HEK293T (cell line): ENCODE measurements around the gene FILIP1.

Experiments
- CTCF ChIA-PET: fragments of 350-600 bp; formaldehyde crosslinking; extraction: SDS; loops from one replicate; lab custom pipeline; 2021; ENCODE audit warnings: antibody characterized with exemption, inconsistent platforms; lab: Yijun Ruan, JAX
- POLR2A ChIA-PET: fragments of 350-600 bp; formaldehyde crosslinking; extraction: SDS; loops from one replicate; lab custom pipeline; 2020; ENCODE audit warnings: antibody characterized with exemption, inconsistent platforms; lab: Yijun Ruan, JAX
- DNase-seq: peaks from one replicate; pipeline ENCODE4 v3.0.0; 2012; ENCODE audit warnings: mixed read lengths; ENCODE audit errors: extremely low spot score
- ARNT ChIP-seq: fragments of 450-650 bp; IDR thresholded peaks from 2 replicates; pipeline ENCODE4 v1.6.1; 2017; ENCODE audit warnings: mild to moderate bottlenecking
- BHLHE40 ChIP-seq: fragments of 450-650 bp; IDR thresholded peaks from 2 replicates; pipeline ENCODE4 v1.6.1; 2016; ENCODE audit warnings: mild to moderate bottlenecking, moderate library complexity, borderline replicate concordance
- CTBP1 ChIP-seq: fragments of 450-650 bp; IDR thresholded peaks from 2 replicates; pipeline ENCODE4 v1.6.1; 2016; ENCODE audit warnings: borderline replicate concordance
- ELF4 ChIP-seq: fragments of 450-650 bp; IDR thresholded peaks from 2 replicates; pipeline ENCODE4 v1.6.1; 2017; ENCODE audit warnings: antibody characterized with exemption
- FOXA1 ChIP-seq: fragments of 450-650 bp; IDR thresholded peaks from 2 replicates; pipeline ENCODE4 v1.6.1; 2016; ENCODE audit warnings: mild to moderate bottlenecking
- FOXK2 ChIP-seq: fragments of 450-650 bp; IDR thresholded peaks from 2 replicates; pipeline ENCODE4 v1.6.1; 2016; ENCODE audit warnings: mild to moderate bottlenecking
- FOXM1 ChIP-seq: fragments of 450-650 bp; IDR thresholded peaks from 2 replicates; pipeline ENCODE4 v1.6.1; 2017; ENCODE audit warnings: mild to moderate bottlenecking, borderline replicate concordance
- HDGF ChIP-seq: fragments of 450-650 bp; IDR thresholded peaks from 2 replicates; pipeline ENCODE4 v1.6.1; 2017; ENCODE audit warnings: antibody characterized with exemption, borderline replicate concordance
- L3MBTL2 ChIP-seq: fragments of 450-650 bp; conservative IDR thresholded peaks from 2 replicates; pipeline ENCODE4 v1.6.1; 2016; ENCODE audit warnings: mild to moderate bottlenecking
- LEF1 ChIP-seq: fragments of 450-650 bp; IDR thresholded peaks from 2 replicates; pipeline ENCODE4 v1.6.1; 2017; ENCODE audit warnings: mild to moderate bottlenecking, borderline replicate concordance
- NFRKB ChIP-seq: fragments of 450-650 bp; IDR thresholded peaks from 2 replicates; pipeline ENCODE4 v1.6.1; 2016; ENCODE audit warnings: mild to moderate bottlenecking, moderate library complexity
- PKNOX1 ChIP-seq: fragments of 450-650 bp; IDR thresholded peaks from 2 replicates; pipeline ENCODE4 v1.6.1; 2016
- SP1 ChIP-seq: fragments of 450-650 bp; IDR thresholded peaks from 2 replicates; pipeline ENCODE4 v1.6.1; 2017
- SUZ12 ChIP-seq: fragments of 450-650 bp; IDR thresholded peaks from 2 replicates; pipeline ENCODE4 v1.6.1; 2016; ENCODE audit warnings: mild to moderate bottlenecking
- TARDBP ChIP-seq: fragments of 450-650 bp; IDR thresholded peaks from 2 replicates; pipeline ENCODE4 v1.6.1; 2016
- ZNF384 ChIP-seq: fragments of 450-650 bp; IDR thresholded peaks from 2 replicates; pipeline ENCODE4 v1.6.1; 2016

Gene FILIP1

GRCh38 chr6:75337835-75338580, 155.6 kb downstream of the FILIP1 start:
- CTCF ChIA-PET: interaction anchor here (0.6 to 0.7 kb wide), 2 partner anchors 36 to 48 kb away, joined by 3 to 4 read pairs; no protein-coding TSS in a partner anchor
- no peak for DNase-seq
- POLR2A ChIA-PET: no interaction called here
- no peak for TF ChIP-seq TARDBP
- TF ChIP-seq FOXM1: no peak
- no peak for TF ChIP-seq PKNOX1
- no peak for TF ChIP-seq SP1
- no peak for TF ChIP-seq FOXK2
- TF ChIP-seq SUZ12: no peak
- TF ChIP-seq FOXA1: no peak
- no peak for TF ChIP-seq ZNF384
- TF ChIP-seq BHLHE40: no peak
- TF ChIP-seq CTBP1: no peak
- TF ChIP-seq HDGF: no peak

- ChIA-PET CTCF (interaction anchor here (1.0 to 1.2 kb wide), 3 partner anchors 17 to 190 kb away, joined by 3 read pairs; no protein-coding TSS in a partner anchor), POLR2A (interaction anchor here (0.8 to 1.2 kb wide), 3 partner anchors 13 to 49 kb away, joined by 3 to 5 read pairs (median 5); partner anchors contain the start of gene TMEM30A)
- TF ChIP-seq FOXA1 (no peak), BHLHE40 (no peak), CTBP1 (peak; percentile 47; the same call in 1 of the 2 replicates)
- peak; percentile 49 for DNase-seq
Observed at GRCh38 chr6:75334266-75335040, 159.1 kb downstream of the FILIP1 start.

- POLR2A ChIA-PET: interaction anchor here (0.8 to 1.2 kb wide), 3 partner anchors 14 to 49 kb away, joined by 3 to 5 read pairs (median 5); partner anchors contain the start of gene TMEM30A
- TF ChIP-seq NFRKB (no peak), BHLHE40 (no peak), SP1 (no peak), CTBP1 (no peak), LEF1 (no peak), PKNOX1 (no peak), FOXK2 (no peak), ZNF384 (no peak), FOXM1 (no peak)
- CTCF ChIA-PET: interaction anchor here (1.0 kb wide), 2 partner anchors 33 to 191 kb away, joined by 3 read pairs; no protein-coding TSS in a partner anchor
- DNase-seq: no peak
Observed at GRCh38 chr6:75333676-75334200, 159.9 kb downstream of the FILIP1 start.

GRCh38 chr6:75331151-75331550, 162.4 kb downstream of the FILIP1 start:
- POLR2A ChIA-PET: no interaction called here
- CTCF ChIA-PET: no interaction called here
- TF ChIP-seq PKNOX1: no peak
- no peak for TF ChIP-seq FOXM1
- TF ChIP-seq NFRKB: no peak
- no peak for TF ChIP-seq FOXK2
- TF ChIP-seq HDGF: no peak
- no peak for TF ChIP-seq TARDBP
- no peak for TF ChIP-seq CTBP1
- TF ChIP-seq BHLHE40: no peak
- no peak for TF ChIP-seq ARNT
- TF ChIP-seq ELF4: no peak
- no peak for TF ChIP-seq L3MBTL2
- TF ChIP-seq FOXA1: no peak
- DNase-seq: no peak

GRCh38 chr6:75329703-75330102, 163.9 kb downstream of the FILIP1 start:
- DNase-seq: no peak
- ChIA-PET CTCF (no interaction called here), POLR2A (no interaction called here)
- TF ChIP-seq SUZ12 (no peak), CTBP1 (no peak)

GRCh38 chr6:75327807-75328206, 165.8 kb downstream of the FILIP1 start:
- no peak for DNase-seq
- TF ChIP-seq TARDBP (no peak), LEF1 (no peak)
- ChIA-PET POLR2A (no interaction called here), CTCF (no interaction called here)
